GM19099 (cell line): Measurements from ENCODE around the gene DIS3.

Source experiments
- POLR2A ChIP-seq: IDR thresholded peaks from 3 replicates; pipeline ENCODE4 v1.6.1; 2011; ENCODE audit warnings: low read depth; ENCODE audit not compliant: insufficient read length; ENCODE audit errors: extremely low read depth

The DIS3 gene

GRCh38 chr13:72757792-72758535 lies 23.7 kb downstream of the DIS3 start:
- TF ChIP-seq POLR2A, result no peak

GRCh38 chr13:72754111-72754510 lies 27.6 kb downstream of the DIS3 start:
- no peak for TF ChIP-seq POLR2A

GRCh38 chr13:72751220-72751619 lies 30.5 kb downstream of the DIS3 start:
- TF ChIP-seq POLR2A, result no peak

DNA sequence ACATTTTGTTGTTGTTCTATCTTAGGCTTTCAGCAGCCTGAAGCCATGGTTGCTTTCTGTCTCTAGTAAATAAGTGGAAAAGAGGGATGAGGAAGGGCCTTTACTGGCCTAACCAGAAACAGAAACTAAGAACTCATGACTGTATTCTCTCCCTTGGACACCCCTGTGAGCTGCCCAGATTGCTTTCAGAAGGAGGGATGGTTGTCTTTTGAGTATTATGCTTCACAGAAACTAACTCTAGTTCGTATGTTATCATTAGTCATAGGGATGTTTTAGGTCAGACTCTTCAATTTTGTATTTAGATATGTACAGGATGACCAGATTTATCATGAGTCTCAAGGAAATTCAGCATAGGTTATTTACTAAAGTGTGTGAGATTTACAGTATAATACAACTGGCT lies 36.4 kb downstream of the DIS3 start:
- no peak for TF ChIP-seq POLR2A

GRCh38 chr13:72740015-72740414 lies 41.7 kb downstream of the DIS3 start:
- TF ChIP-seq POLR2A, result no peak

DNA sequence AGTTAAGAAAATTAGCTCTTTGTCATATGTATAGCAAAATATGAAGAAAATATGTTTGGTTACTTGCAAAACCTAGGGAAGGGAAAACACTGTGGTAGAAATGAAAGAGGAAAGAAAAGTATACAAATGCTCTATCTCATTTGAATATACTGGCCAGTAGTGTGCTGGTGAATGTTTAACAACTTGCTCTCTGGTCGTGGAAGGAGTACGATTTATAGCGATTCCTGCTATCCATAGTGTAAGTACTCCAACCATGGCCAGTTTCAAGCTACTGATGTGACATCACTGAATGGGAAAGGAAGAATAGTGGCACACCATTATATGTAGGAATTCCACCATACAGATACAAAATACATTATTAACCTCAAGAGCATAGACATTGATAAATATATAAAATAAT lies 44.7 kb downstream of the DIS3 start:
- no peak for TF ChIP-seq POLR2A

GRCh38 chr13:72728290-72728605 lies 53.5 kb downstream of the DIS3 start:
- no peak for TF ChIP-seq POLR2A

DNA sequence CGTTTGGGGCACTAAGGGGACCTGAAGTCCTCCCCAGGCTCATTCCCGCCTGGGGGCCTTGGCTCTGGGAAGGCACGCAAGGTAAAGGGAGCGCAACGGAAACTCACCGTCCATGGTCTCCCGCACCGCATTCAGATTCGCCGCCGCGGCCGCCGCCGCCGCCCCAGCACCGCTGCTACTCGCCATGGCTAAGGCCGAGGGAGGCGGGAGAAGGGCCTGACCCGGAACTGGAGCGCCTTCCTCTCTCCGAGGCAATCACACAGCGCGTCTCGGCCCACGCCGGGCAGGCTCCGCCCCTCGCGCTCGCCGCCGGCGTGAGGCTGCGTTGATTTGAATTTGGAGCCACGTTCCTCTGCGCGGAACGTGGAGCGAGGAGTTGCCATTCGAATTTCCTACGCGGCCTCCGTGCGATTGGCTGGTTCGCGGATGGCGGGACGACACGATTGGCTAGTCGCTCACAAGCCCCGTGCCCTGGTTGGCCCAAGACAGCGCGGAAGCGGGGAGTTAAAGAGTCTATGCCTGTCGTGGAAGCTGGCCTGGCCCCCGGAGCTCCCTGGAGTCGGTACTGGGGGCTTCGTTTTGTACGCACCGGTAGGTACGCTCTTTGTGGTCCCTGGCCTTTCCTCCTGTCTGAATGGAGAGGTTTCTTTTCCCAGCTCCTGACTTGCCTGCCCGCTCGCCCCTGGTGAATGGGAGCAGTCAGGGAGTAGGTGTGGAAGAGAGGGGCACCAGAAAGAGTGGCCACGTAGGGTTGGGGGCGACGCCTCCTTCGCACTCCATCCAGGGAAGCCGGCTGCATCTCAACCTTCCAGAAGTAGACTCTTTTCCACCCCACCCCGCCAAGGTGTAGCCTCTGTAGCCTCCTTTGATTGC lies 54.0 kb downstream of the DIS3 start, which contains the start of the genes BORA and MZT1:
BORA (plus strand) TSS at position 507 of the 873 bp plus-strand sequence. CDS start 1,018 bp downstream, outside the sequence.
MZT1 (minus strand) TSS at position 213 of the 873 bp plus-strand sequence; CDS start at position 186, 27 bp downstream.
- peak; percentile 89 for TF ChIP-seq POLR2A

DNA sequence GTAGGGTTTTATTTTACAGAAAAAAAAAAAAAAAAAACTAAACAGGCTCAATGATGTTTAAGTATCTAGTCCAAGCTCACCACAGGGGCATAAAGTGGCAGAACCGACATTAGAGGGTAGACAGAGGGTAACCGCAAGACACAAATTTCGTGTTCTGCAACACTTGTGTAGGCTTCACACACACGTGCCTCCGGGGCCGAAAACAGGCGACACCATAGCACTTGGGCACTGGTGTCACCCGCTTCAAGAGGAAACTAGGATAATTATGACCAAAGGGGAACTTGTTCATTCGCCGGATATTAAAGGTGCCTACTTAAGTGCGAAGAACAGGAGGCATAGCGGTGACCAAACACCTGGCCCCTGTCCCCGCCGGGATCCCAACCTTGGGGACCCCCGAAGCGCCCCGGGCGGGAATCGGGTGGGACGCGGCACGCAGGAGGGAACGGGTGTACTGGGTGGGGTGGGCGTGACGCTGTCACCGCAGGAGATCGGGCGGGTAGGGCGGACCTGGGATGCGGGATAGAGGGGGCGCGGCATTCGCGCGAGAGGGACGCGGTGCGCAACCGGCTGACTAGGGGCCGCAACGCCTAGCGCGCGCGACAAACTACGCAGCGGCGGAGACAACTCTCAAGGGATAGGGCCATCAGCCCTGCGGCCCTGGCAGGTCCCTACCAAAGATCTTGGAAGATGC lies 54.8 kb downstream of the DIS3 start:
- no peak for TF ChIP-seq POLR2A

DNA sequence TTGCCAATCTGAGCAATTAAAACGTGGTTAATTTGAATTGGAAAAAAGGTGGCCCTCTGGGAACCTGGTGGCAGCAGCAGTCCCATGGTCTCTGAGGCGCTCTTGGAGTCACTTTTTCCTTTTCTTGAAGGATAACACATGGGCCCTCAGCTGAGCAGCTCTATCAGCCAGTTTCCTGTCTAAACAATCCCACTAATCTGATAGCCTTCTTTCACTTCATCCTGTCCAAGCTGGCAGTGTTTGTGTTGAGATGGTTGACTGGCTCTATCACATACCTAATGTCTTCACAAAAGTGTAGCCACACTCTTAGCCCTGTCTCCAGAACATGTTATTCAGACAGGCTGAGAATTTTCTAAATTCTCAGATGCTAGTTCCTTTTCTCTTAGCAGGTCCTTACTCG lies 64.9 kb downstream of the DIS3 start:
- no peak for TF ChIP-seq POLR2A
